CD4-positive, alpha-beta T cell (primary cell): Measurements from ENCODE around the gene UBC. TPM values are rescaled to one million over a fixed set of nuclear protein-coding genes. Genes with fewer than 3 reads are reported as not detected.

Experiments used
- ATAC-seq: fragments of 200-7000 bp; cut with Tn5 transposase; one replicate; pipeline ENCODE4 v1.10.0; 2022; ENCODE audit warnings: mild to moderate bottlenecking; ENCODE audit not compliant: poor library complexity
- CTCF ChIA-PET: fragments of 350-600 bp; sonication (Branson Sonifier 250); formaldehyde crosslinking; loops from one replicate; lab custom pipeline; 2021; ENCODE audit warnings: antibody characterized with exemption, inconsistent platforms; lab: Charles Lee
- POLR2A ChIA-PET: fragments of 350-600 bp; sonication (Branson Sonifier 250); formaldehyde crosslinking; loops from one replicate; lab custom pipeline; 2021; ENCODE audit warnings: antibody characterized with exemption, inconsistent platforms; lab: Charles Lee
- DNase-seq, 14 experiments: peaks; one replicate each; pipeline ENCODE4 v3.0.0-alpha.2; 2013 to 2020; ENCODE audit warnings: mixed read lengths in 2 of 14
- H3K27ac ChIP-seq, 2 donors: one replicate each; pipeline versions ENCODE4 v1.5.1 to v1.7.0; 2013; ENCODE audit warnings: low read length in 2 of 2, low read depth in 1 of 2, mild to moderate bottlenecking in 1 of 2
- H3K27me3 ChIP-seq, 2 experiments: 1 replicate in 1 of 2; 2 replicates in 1 of 2; pipeline versions ENCODE4 v1.6.1 to v1.7.0; 2013; ENCODE audit warnings: low read length in 2 of 2, control low read depth in 1 of 2, mild to moderate bottlenecking in 1 of 2, moderate library complexity in 1 of 2; ENCODE audit not compliant: insufficient read depth in 2 of 2, control insufficient read depth in 1 of 2
- H3K36me3 ChIP-seq: one replicate; pipeline ENCODE4 v1.6.1; 2013; ENCODE audit warnings: low read length, control low read depth; ENCODE audit not compliant: insufficient read depth
- H3K4me1 ChIP-seq: one replicate; pipeline ENCODE4 v1.6.1; 2013; ENCODE audit warnings: low read length, control low read depth; ENCODE audit not compliant: insufficient read depth
- H3K4me3 ChIP-seq: one replicate; pipeline ENCODE4 v1.5.1; 2013; ENCODE audit warnings: mild to moderate bottlenecking, low read length, moderate library complexity
- H3K9me3 ChIP-seq, 2 experiments: 1 replicate in 1 of 2; 2 replicates in 1 of 2; pipeline versions ENCODE4 v1.6.1 to v1.7.0; 2013; ENCODE audit warnings: low read length in 2 of 2, mild to moderate bottlenecking in 2 of 2, control low read depth in 1 of 2, moderate library complexity in 1 of 2; ENCODE audit not compliant: control insufficient read depth in 1 of 2, insufficient read depth in 1 of 2
- H3K27ac Mint-ChIP-seq: one replicate; pipeline ENCODE4 v1.8.0; 2020; ENCODE audit warnings: mixed read lengths
- H3K27me3 Mint-ChIP-seq: one replicate; pipeline ENCODE4 v1.8.0; 2021; ENCODE audit warnings: mixed read lengths
- H3K36me3 Mint-ChIP-seq: one replicate; pipeline ENCODE4 v1.8.0; 2021; ENCODE audit warnings: low read depth, mixed read lengths
- H3K4me1 Mint-ChIP-seq: one replicate; pipeline ENCODE4 v1.8.0; 2021; ENCODE audit warnings: low read depth, mixed read lengths
- H3K4me3 Mint-ChIP-seq: one replicate; pipeline ENCODE4 v1.8.0; 2020; ENCODE audit warnings: mild to moderate bottlenecking, mixed read lengths
- H3K9me3 Mint-ChIP-seq: one replicate; pipeline ENCODE4 v1.8.0; 2020; ENCODE audit warnings: mixed read lengths
- intact Hi-C, 2 experiments: fragments of 100-400 bp; cut with DNase I in 1 of 2; cut with micrococcal nuclease in 1 of 2; formaldehyde crosslinking; loops; one replicate each; pipeline versions ENCODE4 v1.15.1 to v1.9.0; 2023 to 2025; cut with DNase I, micrococcal nuclease
- total RNA-seq, 174 experiments: library from RNA in 2 of 174; stranded (reverse) in 2 of 174; gene quantifications; one replicate each; pipeline ENCODE4 v1.2.3 and lab custom pipeline; 2021 to 2026
- TF ChIP-seq, protein P1 (sequence below): fragments of 200-600 bp; IDR thresholded peaks from one replicate; pipeline ENCODE4 v1.8.0; 2022; ENCODE audit warnings: antibody characterized with exemption, mild to moderate bottlenecking

The UBC gene
- total RNA-seq, 2 experiments from 2014 or later, result 1,389 to 1,410 TPM

DNA sequence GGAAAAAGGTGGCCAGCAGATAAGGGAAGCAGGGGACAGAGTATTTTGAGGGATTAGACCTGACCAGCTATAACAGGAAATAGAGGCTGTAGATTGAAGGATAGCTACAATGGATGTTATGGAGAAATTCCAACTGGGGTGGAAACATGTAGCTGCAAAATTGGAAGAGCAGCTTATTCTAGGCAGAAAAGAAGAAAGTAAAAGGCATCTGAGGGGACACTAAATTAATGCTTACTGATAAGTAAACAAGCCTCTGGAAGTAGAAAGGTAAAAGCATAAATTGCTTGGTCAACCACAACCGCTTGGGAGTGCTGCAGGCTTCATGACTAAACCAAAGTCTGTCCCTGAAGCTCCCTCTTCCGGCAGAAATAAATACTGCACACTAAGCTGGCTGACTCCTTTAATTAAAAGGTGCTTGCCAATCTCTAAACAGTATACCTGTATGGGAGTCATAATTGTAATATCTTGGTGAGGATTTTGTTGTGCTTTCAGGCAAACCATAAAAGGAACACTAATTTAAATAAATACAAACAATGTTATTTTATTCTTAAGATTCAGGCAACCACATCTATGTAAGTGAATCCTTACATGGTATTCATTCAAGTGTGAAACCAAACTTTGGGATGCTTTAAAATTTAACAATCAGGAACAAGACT lies 7.7 kb downstream of the UBC start:
- peak overlapping the region; percentile 28 for H3K27ac Mint-ChIP-seq
- TF ChIP-seq, protein P1, sequence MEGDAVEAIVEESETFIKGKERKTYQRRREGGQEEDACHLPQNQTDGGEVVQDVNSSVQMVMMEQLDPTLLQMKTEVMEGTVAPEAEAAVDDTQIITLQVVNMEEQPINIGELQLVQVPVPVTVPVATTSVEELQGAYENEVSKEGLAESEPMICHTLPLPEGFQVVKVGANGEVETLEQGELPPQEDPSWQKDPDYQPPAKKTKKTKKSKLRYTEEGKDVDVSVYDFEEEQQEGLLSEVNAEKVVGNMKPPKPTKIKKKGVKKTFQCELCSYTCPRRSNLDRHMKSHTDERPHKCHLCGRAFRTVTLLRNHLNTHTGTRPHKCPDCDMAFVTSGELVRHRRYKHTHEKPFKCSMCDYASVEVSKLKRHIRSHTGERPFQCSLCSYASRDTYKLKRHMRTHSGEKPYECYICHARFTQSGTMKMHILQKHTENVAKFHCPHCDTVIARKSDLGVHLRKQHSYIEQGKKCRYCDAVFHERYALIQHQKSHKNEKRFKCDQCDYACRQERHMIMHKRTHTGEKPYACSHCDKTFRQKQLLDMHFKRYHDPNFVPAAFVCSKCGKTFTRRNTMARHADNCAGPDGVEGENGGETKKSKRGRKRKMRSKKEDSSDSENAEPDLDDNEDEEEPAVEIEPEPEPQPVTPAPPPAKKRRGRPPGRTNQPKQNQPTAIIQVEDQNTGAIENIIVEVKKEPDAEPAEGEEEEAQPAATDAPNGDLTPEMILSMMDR, result peak; percentile 100
- intact Hi-C loops, result loop anchor here (1.0 to 5.0 kb wide), 3 partner anchors 20 to 81 kb away; partner anchors contain the start of gene DHX37 (in 1 of the 2)
- DNase-seq, result peak; percentile 70 to 96 (median 88)
- Histone ChIP-seq H3K36me3 (peaks cover 13% of the 10 kb centered on the region), H3K4me1 (peaks cover 17% of the 10 kb centered on the region), H3K27ac (no peak overlapping the region), H3K27me3 (no peaks in the 10 kb centered on the region), H3K4me3 (no peak overlapping the region), H3K9me3 (no peaks in the 10 kb centered on the region)
- peaks cover 21% of the 10 kb centered on the region for H3K36me3 Mint-ChIP-seq
- no peaks in the 10 kb centered on the region for H3K9me3 Mint-ChIP-seq
- ChIA-PET CTCF (interaction anchor here (0.7 to 4.0 kb wide), 15 partner anchors 12 to 100 kb away, joined by 3 to 213 read pairs (median 4); partner anchors contain the start of gene SCARB1), POLR2A (interaction anchor here (0.7 to 3.0 kb wide), 8 partner anchors 9 to 143 kb away, joined by 3 to 90 read pairs (median 6); partner anchors contain the start of gene BRI3BP)
- no peaks in the 10 kb centered on the region for H3K27me3 Mint-ChIP-seq
- ATAC-seq, result peak; percentile 93
- peaks cover 28% of the 10 kb centered on the region for H3K4me1 Mint-ChIP-seq
- H3K4me3 Mint-ChIP-seq, result no peak overlapping the region

- H3K27me3 Mint-ChIP-seq, result no peaks in the 10 kb centered on the region
- no peak overlapping the region for H3K27ac ChIP-seq
- POLR2A ChIA-PET, result interaction anchor here (3.0 kb wide), 2 partner anchors 14 to 36 kb away, joined by 43 to 90 read pairs; no protein-coding TSS in a partner anchor
- no peaks in the 10 kb centered on the region for H3K27me3 ChIP-seq
- H3K4me1 Mint-ChIP-seq, result peaks cover 8% of the 10 kb centered on the region
- DNase-seq, result peak in 2 of 14 experiments; percentile 66 to 75
- TF ChIP-seq, protein P1, result no peak
- H3K27ac Mint-ChIP-seq, result no peak overlapping the region
- H3K4me3 Mint-ChIP-seq, result no peak overlapping the region
- H3K4me1 ChIP-seq, result peaks cover 5% of the 10 kb centered on the region
- no peaks in the 10 kb centered on the region for H3K9me3 Mint-ChIP-seq
- no peak overlapping the region for H3K4me3 ChIP-seq
- no peaks in the 10 kb centered on the region for H3K36me3 ChIP-seq
- no peaks in the 10 kb centered on the region for H3K9me3 ChIP-seq
- H3K36me3 Mint-ChIP-seq, result no peaks in the 10 kb centered on the region
- no peak for ATAC-seq
- intact Hi-C loops, result loop anchor here in 1 of 2 experiments (5.0 kb wide), 1 partner anchor 83 kb away; the partner anchor contains the start of gene DHX37
- CTCF ChIA-PET, result interaction anchor here (1.1 kb wide), 1 partner anchor 36 kb away, joined by 5 read pairs; no protein-coding TSS in a partner anchor
Measured at GRCh38 chr12:124904306-124905098, 9.9 kb downstream of the UBC start.

- Histone ChIP-seq H3K36me3 (no peaks in the 10 kb centered on the region), H3K4me3 (no peak overlapping the region), H3K4me1 (peaks cover 5% of the 10 kb centered on the region), H3K27me3 (no peaks in the 10 kb centered on the region), H3K27ac (no peak overlapping the region), H3K9me3 (no peaks in the 10 kb centered on the region)
- no peaks in the 10 kb centered on the region for H3K36me3 Mint-ChIP-seq
- ChIA-PET CTCF (no interaction called here), POLR2A (no interaction called here)
- no peak overlapping the region for H3K27ac Mint-ChIP-seq
- TF ChIP-seq, protein P1, result no peak
- no peak for DNase-seq
- no peaks in the 10 kb centered on the region for H3K27me3 Mint-ChIP-seq
- H3K4me3 Mint-ChIP-seq, result no peak overlapping the region
- no peaks in the 10 kb centered on the region for H3K9me3 Mint-ChIP-seq
- no peak for ATAC-seq
- intact Hi-C loops, result no loop called here
- H3K4me1 Mint-ChIP-seq, result peaks cover 20% of the 10 kb centered on the region
Measured at GRCh38 chr12:124902916-124903315, 11.5 kb downstream of the UBC start.
